ENCODE data around the gene GEN1.
A peak's percentile ranks its signal among the peaks of the same experiment; 100 is the strongest.
"Not testable (repeated sequence)": the region's sequence is repeated elsewhere in the genome, so short reads cannot be mapped to it uniquely, and the experiment has no call there.

Gene GEN1

GRCh38 chr2:17799301-17800120 is 45.6 kb downstream of the GEN1 start:
- no peak for FAIRE-seq

DNA sequence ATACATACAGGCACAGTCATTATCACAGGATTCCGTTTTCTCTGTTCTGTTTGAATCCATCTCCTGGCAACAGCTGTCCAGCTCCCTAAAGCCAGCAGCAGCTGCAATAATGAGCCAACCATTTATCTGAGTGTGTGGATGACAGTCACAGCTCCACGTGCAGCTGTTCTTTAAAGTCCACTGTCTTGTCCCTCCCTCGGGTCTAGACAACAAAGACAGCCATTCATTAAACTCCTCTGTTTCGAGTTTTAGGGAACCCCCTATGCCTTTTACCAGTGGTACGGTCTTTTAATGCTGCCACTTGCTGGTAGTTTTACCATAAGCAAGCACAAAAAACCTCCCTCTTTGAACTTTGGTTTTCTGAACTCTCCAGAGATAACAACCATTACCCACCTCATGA is 46.3 kb downstream of the GEN1 start:
- FAIRE-seq, result no peak

GRCh38 chr2:17800693-17801458 is 46.9 kb downstream of the GEN1 start:
- FAIRE-seq, result no peak

DNA sequence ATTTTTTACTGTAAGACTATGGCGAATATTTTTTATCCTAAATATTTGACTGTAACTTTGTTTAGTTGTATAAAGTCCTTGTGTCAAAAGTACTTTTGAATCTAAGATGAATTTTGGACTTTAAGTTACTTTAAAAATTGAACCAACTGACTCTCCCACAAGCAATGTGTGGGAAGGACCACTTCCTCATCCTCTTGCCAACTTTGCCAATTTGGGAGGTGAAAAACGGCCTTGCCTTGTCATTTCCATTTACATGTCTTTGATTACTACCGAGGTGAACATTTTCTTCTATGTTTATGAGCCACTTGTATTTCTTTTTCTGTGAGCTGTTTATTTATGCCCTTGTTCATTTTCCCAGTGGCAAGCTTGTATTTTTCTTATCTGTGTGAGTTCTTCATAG is 49.6 kb downstream of the GEN1 start:
- no peak for FAIRE-seq

- no peak for FAIRE-seq
These were observed 50.4 kb downstream of the GEN1 start for GRCh38 chr2:17804358-17804757.

DNA sequence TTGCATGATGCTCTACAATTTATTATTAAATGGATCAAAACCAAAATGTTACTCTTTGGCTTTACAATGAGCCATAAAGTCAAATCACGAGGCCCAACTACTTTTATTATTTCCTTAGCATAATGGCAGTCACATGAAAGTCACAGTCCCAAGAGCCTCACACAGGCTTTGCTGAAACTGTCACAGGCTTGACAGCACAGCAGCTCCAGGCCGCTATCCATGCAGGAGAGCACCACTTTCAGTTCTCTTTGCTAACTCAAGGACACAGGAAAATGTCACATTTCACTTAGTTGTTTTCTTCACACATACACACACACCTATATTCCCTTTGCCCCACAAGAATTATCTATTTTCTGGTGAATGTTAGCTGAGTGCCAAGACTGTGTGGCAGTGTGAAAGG is 51.2 kb downstream of the GEN1 start:
- no peak for FAIRE-seq

GRCh38 chr2:17805717-17806363 is 51.9 kb downstream of the GEN1 start:
- FAIRE-seq, result no peak

DNA sequence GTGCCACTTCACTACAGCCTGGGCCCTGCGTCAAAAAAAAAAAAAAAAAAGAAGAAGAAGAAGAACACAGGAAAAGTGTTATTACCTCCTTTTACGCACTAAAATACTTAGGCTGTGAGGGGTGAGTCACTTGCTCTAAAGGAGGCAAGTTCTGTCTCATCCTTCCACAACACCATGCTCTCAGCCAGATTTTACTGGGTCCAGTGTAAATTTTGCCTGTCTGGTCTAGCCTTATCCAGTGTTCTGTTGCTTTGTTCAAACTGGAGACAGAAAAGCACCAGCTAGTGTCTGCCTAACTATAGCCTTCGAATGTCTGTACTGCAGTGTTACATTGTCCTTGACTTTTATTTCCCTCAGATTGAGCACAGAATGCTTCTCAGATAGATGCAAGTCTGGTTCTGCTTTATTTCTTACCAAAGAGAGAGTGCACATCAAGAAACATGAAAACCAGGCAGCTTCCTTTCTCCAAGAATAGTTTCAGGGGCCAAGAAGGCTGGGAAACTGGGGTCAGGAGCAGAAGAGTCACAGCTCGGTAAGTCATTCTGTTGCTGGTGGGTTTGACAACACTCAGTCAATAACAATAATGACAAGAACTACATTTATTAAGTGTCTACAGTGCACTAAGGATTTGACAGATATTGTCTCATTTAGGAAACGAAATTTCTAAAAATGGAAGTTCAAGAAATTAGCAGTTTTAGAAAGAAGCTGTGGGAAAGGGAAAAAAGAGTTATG is 59.2 kb downstream of the GEN1 start:
- FAIRE-seq, result no peak

DNA sequence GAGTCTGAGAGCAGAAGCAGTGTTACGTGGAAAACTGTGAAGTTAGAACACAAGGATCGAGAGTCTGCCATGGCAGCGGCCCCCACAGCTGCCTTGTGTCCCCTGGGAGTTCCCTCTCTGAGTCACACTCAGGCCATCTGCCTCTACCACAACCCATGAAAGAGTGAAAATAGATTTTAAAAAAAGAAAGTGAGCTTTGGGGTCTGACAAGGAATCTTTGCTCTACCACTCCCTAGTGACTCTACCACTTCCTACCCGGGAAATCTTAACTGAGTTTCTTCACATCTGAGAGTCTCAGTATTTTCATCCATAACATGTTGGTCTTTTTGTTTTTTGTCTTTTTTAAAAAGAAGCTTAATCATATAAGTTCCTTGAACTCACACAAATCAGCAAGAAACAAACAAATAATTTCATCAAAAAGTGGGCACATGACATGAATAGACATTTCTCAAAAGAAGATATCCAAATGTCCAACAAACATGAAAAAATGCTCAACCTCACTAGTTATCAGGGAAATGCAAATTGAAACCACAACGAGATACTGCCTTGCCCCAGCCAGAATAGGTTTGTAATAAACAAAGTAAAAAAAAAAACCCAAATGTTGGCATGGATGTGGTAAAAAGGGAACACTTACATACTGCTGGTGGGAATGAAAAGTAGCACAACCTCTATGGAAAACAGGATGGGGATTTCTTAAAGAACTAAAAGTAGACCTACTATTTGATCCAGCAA is 60.0 kb downstream of the GEN1 start:
- FAIRE-seq, result no peak

- no peak for FAIRE-seq
These were observed 60.7 kb downstream of the GEN1 start for GRCh38 chr2:17814601-17815000.

DNA sequence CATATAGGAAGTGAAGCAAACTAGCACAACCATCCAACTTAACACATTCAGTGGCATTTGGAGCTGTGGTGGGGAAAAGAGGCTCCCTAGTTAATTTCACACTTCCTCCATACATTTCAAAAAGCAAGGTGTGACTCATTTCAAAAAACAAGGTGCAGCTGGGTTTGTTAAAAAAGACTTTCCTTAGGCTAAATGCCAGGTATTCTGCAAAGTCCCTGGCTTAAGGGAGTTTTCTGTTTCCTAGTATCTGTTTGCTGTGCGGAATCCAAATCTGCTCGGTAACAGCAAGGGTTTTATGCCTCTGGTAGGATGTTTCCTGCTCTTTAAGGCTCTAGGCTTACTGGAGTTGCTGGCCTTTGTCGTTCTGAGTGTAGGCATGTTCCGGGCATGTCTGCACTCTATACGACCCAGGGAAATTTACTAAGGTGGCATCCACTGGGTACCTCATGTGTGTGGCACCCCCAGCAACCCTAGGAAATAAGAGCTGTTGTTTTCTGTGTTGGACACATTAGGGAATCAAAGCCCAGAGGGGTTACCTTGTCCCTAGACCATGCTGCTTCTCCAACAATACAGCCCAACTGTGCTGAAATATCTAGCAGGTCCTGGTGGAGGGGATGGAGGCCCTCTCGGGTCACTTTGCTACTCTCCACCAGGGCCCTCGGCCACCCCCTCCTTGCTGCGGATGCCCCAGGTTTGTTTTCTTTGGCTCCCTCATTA is 61.7 kb downstream of the GEN1 start:
- FAIRE-seq, result no peak

DNA sequence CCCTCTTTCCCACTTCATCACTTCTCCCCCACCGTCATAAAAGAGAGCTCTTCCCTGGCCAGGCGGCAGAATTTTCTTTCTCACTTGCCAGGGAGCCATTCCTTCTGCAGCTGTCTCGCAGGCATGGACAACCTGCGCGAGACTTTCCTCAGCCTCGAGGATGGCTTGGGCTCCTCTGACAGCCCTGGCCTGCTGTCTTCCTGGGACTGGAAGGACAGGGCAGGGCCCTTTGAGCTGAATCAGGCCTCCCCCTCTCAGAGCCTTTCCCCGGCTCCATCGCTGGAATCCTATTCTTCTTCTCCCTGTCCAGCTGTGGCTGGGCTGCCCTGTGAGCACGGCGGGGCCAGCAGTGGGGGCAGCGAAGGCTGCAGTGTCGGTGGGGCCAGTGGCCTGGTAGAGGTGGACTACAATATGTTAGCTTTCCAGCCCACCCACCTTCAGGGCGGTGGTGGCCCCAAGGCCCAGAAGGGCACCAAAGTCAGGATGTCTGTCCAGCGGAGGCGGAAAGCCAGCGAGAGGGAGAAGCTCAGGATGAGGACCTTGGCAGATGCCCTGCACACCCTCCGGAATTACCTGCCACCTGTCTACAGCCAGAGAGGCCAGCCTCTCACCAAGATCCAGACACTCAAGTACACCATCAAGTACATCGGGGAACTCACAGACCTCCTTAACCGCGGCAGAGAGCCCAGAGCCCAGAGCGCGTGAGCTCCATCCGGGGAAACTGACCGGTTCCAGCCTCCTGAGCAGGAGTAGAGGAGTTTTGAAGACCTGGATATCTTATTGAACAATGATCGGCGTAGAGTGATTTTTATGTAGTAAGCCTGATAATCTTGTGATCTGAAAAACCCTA is 62.7 kb downstream of the GEN1 start, which contains the start of gene MSGN1:
MSGN1 (plus strand) TSS at position 65 of the 850 bp plus-strand sequence; CDS start at position 124, 59 bp downstream.
- FAIRE-seq, result no peak

GRCh38 chr2:17818235-17818815 is 64.4 kb downstream of the GEN1 start:
- no peak for FAIRE-seq

- no peak for FAIRE-seq
These were observed 67.1 kb downstream of the GEN1 start for GRCh38 chr2:17821080-17821479.

DNA sequence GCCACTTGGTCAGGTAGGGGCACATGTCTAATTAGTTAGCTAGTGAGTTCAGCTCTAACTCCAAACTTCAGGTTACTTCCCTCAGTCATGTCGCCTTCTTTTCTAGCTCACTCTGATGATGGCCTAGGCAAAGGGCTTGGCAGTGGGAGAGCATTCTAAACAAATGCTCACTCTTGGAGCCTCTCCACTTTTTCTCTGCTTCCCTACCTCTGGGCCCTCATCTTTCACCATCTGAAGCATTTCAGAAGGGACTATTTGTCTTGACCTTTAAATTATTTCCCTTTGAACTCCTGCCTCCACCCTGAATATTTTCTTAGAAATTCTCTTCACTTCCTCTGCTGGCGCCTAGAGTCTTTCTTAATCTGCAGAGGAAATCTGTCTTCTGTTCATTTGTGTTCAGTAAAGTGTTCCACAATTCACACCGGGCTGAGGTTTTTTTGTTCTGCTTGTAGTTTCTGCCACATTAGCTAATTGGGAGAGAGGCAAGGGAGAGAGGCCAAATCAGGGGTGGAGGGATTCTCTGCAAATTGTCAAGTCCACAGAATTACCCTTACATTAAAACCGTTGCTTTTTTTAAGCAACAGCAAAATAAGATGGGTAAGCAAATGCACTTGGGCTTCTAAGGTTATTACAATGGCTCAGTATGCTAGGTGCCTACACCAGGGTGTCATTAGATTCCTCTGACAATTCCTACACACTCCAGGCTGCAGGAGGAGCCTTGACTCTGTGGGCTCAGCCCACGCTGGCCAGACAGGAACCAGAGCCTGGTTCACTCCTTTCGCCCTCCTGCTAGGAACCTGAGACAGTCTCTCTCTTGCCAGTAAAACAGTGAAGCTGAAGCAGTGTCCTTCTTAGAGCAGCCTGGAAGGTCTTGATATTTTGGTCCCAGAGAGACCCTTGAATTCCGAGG is 67.9 kb downstream of the GEN1 start:
- peak; percentile 37 for FAIRE-seq

- no peak for FAIRE-seq
These were observed 68.6 kb downstream of the GEN1 start for GRCh38 chr2:17822445-17823117.

DNA sequence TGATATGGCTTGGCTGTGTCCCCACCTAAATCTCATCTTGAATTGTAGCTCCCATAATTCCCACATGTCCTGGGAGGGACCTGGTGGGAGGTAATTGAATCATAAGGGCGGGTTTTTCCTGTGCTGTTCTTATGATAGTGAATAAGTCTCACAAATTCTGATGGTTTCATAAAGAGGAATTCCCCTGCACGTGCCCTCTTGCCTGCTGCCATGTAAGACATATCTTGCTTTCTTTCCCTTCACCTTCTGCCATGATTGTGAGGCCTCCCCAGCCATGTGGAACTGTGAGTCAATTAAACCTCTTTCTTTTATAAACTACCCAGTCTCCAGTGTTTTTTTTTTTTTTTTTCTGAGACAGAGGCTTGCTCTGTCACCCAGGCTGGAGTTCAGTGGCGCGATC is 69.7 kb downstream of the GEN1 start:
- not testable (repeated sequence) for FAIRE-seq

DNA sequence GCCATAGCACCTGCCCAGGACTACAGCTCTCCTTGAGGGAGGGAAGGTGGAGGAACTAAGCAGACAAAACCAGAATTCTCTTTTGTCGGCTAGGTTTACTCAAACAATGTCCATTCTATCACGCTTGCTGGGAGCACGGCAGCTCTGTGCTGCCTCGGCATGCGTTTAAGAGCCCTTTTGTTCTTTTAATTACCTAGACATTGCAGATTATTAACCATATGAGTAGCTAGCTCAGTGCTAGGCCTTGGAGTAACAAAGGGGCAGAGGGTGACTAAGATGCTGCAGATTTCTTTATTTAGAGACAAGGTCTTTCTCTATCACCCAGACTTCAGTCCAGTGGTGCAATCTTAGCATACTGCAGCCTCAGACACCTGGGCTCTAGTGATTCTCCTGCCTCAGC is 73.4 kb downstream of the GEN1 start:
- no peak for FAIRE-seq

All from endometrium (tissue), 2 donors.